Activated naive CD8-positive, alpha-beta T cell treated with anti-CD3 and anti-CD28 coated beads for 36 hours (primary cell): ENCODE measurements around the gene NETO1. TPM values are rescaled to one million over a fixed set of nuclear protein-coding genes. Genes with fewer than 3 reads are reported as not detected.

Source experiments
- DNase-seq: peaks from one replicate; pipeline ENCODE4 v3.0.0; 2021
- H3K27ac Mint-ChIP-seq: one replicate; pipeline ENCODE4 v1.8.0; 2022; ENCODE audit warnings: mild to moderate bottlenecking, moderate library complexity, mixed read lengths
- H3K27me3 Mint-ChIP-seq: one replicate; pipeline ENCODE4 v1.8.0; 2022; ENCODE audit warnings: mild to moderate bottlenecking, mixed read lengths
- H3K36me3 Mint-ChIP-seq: one replicate; pipeline ENCODE4 v1.8.0; 2021; ENCODE audit warnings: mild to moderate bottlenecking, mixed read lengths
- H3K4me1 Mint-ChIP-seq: one replicate; pipeline ENCODE4 v1.8.0; 2021; ENCODE audit warnings: mixed read lengths
- H3K4me3 Mint-ChIP-seq: one replicate; pipeline ENCODE4 v1.8.0; 2022; ENCODE audit warnings: mild to moderate bottlenecking, moderate library complexity, mixed read lengths
- H3K9me3 Mint-ChIP-seq: one replicate; pipeline ENCODE4 v1.8.0; 2022; ENCODE audit warnings: mixed read lengths
- total RNA-seq, 2 experiments: library from RNA; stranded (reverse); gene quantifications; one replicate each; pipeline ENCODE4 v1.2.3, GENCODE V29; 2021

NETO1 gene
- total RNA-seq, 2 experiments from 2014 or later, result not detected

DNA sequence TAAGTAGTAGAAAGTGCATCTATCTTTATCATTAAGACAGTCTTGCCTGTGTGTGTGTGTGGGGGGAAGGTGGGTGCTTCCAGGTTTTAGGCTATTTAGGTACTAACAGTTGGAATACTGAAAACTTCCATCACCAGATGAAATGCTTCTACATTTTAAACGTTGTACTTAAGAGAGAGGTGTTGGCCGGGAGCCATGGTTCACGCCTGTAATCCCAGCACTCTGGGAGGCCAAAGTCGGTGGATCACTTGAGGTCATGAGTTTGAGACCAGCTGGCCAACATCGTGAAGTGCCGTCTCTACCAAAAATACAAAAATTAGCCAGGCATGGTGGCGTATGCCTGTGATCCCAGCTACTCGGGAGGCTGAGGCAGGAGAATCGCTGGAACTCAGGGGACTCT, 4.0 kb downstream of the NETO1 start:
- Mint-ChIP-seq H3K9me3 (no peaks in the 10 kb centered on the region), H3K4me3 (no peak overlapping the region), H3K27me3 (peaks cover 41% of the 10 kb centered on the region), H3K4me1 (no peaks in the 10 kb centered on the region), H3K27ac (no peak overlapping the region), H3K36me3 (no peaks in the 10 kb centered on the region)
- no peak for DNase-seq

DNA sequence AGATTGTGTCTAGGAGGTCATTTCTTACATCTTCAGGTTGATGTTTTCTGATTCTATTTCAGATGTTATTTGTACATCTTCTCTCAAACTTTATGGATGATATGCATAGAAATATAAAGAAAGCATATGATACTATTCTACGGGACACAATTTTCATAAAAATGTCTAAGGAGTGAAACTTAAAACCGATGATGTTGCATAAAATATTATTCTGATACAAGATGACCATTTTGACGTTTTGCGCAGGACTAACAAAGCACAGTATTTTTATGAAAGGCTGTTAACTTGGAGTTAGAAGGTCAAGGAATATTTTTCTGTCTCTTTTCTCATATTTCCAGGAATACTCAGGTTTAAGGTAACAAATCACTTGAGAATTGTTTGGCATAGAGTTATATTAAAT, 8.7 kb downstream of the NETO1 start:
- peaks cover 6% of the 10 kb centered on the region for H3K27me3 Mint-ChIP-seq
- H3K36me3 Mint-ChIP-seq, result no peaks in the 10 kb centered on the region
- no peak overlapping the region for H3K4me3 Mint-ChIP-seq
- no peak overlapping the region for H3K27ac Mint-ChIP-seq
- no peak for DNase-seq
- no peaks in the 10 kb centered on the region for H3K9me3 Mint-ChIP-seq
- no peaks in the 10 kb centered on the region for H3K4me1 Mint-ChIP-seq

DNA sequence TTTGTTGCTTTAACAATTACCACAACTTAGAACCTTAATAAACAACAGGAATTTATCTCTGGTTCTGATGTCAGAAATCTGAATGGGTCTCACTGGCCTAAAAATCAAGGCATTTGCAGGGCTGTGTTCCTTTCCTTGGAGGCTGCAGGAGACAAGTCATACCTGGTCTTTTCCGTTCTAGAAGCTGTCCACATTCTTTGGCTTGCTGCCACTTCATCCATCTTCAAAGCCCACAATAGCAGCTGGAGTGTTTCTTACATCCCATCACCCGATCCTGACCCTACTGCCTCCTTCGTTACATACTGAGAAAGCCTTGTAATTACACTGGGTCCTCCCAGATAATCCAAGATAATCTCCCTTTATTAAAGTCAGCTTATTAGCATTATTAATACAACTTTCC, 18.1 kb downstream of the NETO1 start:
- no peaks in the 10 kb centered on the region for H3K36me3 Mint-ChIP-seq
- no peaks in the 10 kb centered on the region for H3K27me3 Mint-ChIP-seq
- H3K27ac Mint-ChIP-seq, result no peak overlapping the region
- no peak for DNase-seq
- peaks cover 13% of the 10 kb centered on the region for H3K9me3 Mint-ChIP-seq
- H3K4me3 Mint-ChIP-seq, result no peak overlapping the region
- H3K4me1 Mint-ChIP-seq, result no peaks in the 10 kb centered on the region

DNA sequence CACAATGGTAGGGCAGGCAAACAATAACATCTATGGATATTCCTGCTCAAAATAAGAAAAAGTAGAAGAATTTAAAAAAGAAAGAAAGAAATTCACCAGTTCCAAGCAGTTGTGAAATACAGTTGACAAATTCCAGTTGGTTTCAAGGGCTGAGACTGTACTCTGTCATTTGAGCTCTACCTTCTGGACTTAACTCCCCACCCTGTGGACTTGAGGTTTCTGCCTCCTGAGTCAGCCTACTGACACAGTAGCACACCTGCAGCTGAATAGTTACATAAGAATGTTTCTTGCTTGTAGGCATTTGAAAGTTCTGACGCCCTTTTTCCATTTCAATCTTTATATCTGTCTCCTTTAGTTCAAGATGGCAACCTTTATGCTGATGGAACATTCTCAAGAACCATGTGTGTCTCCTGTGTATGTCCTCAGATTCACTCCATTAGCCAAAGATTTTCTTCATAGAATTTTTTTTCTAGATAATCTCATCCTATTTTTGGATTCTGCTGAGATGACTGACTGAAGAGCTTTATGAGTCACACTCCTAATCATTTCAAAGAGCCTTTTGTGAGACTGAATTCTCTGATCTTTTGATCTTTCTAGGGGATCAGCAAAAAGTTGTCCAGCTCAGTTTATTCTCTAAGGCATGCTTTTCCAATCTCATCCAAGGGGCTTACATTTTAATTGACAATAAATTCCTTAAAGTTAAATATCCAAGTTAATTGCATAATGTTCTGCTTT, 19.1 kb downstream of the NETO1 start:
- no peak overlapping the region for H3K27ac Mint-ChIP-seq
- peaks cover 13% of the 10 kb centered on the region for H3K9me3 Mint-ChIP-seq

GRCh38 chr18:72847771-72848170, 20.0 kb downstream of the NETO1 start:
- Mint-ChIP-seq H3K27ac (no peak overlapping the region), H3K27me3 (no peaks in the 10 kb centered on the region), H3K4me3 (no peak overlapping the region), H3K4me1 (no peaks in the 10 kb centered on the region), H3K9me3 (peaks cover 13% of the 10 kb centered on the region), H3K36me3 (no peaks in the 10 kb centered on the region)
- no peak for DNase-seq

More for the DNA sequence above, 19.1 kb downstream of the NETO1 start:
- Mint-ChIP-seq H3K27me3 (no peaks in the 10 kb centered on the region), H3K4me3 (no peak overlapping the region), H3K36me3 (no peaks in the 10 kb centered on the region), H3K4me1 (no peaks in the 10 kb centered on the region)
- no peak for DNase-seq

GRCh38 chr18:72846736-72847533, 20.9 kb downstream of the NETO1 start:
- Mint-ChIP-seq H3K4me1 (no peaks in the 10 kb centered on the region), H3K27me3 (no peaks in the 10 kb centered on the region), H3K27ac (no peak overlapping the region), H3K9me3 (peaks cover 9% of the 10 kb centered on the region), H3K36me3 (no peaks in the 10 kb centered on the region), H3K4me3 (no peak overlapping the region)
- no peak for DNase-seq

DNA sequence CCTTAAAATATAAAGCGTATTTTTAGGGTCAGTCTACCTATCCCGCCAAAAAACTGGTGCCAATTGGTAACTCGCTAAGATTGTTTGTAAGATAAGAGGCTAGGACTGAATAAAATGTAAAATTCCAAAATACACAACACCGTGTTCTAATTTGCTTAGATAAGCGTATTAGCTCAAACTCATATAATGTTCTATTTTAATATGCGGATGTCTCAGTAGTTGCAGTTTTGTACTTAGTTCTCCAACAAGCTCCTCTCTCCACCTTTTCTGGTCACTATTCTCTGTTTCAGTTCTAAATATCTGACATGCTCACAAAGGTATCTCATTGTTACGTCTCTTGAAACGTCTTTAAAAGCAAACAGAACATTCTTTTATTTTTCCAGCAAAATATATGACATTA, 24.0 kb downstream of the NETO1 start:
- H3K9me3 Mint-ChIP-seq, result peaks cover 5% of the 10 kb centered on the region
- H3K36me3 Mint-ChIP-seq, result no peaks in the 10 kb centered on the region
- H3K4me1 Mint-ChIP-seq, result no peaks in the 10 kb centered on the region
- H3K4me3 Mint-ChIP-seq, result no peak overlapping the region
- H3K27me3 Mint-ChIP-seq, result peaks cover 3% of the 10 kb centered on the region
- H3K27ac Mint-ChIP-seq, result no peak overlapping the region
- no peak for DNase-seq

DNA sequence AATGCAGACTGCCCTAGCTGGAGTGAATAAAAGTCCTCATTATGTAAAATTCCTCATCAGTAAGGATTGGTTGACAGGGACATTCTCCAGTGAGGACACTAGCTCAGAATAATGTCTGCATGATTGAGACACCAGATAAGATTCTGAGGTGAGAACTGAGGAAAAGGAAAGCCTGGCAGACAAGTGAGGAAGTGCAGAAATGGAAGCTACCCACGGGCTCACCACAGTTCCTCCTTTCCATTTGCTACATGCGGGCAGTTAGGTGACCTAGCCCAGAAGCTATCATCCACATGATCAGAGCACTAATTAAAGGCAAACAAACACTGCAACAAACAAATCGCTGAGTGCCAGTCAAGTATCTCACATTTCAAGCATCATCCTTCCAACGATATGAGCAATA, 27.7 kb downstream of the NETO1 start:
- Mint-ChIP-seq H3K36me3 (no peaks in the 10 kb centered on the region), H3K27me3 (peaks cover 3% of the 10 kb centered on the region)
- no peak for DNase-seq

DNA sequence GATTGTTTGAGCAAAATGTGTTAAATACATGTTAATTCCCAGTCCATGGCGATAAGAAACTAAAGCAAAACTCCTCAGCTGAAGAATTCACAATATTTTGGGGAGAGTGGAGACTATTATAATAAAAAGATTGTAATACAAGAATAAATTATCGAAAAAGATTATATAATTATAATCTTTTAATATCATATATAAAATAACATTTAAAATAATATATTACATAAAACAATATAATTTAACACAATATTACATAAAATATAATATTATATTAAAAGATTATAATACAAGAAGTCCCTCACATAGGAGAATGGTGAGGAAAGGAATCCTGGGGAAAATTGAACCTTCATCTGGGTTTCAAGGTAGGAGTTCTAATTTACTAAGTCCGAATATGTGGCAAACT, 33.1 kb downstream of the NETO1 start:
- H3K27ac Mint-ChIP-seq, result no peak overlapping the region
- H3K27me3 Mint-ChIP-seq, result no peaks in the 10 kb centered on the region
- no peak overlapping the region for H3K4me3 Mint-ChIP-seq
- no peaks in the 10 kb centered on the region for H3K4me1 Mint-ChIP-seq
- no peak for DNase-seq
- H3K36me3 Mint-ChIP-seq, result no peaks in the 10 kb centered on the region
- H3K9me3 Mint-ChIP-seq, result peaks cover 4% of the 10 kb centered on the region

More for the DNA sequence above, 27.7 kb downstream of the NETO1 start:
- no peak overlapping the region for H3K4me3 Mint-ChIP-seq
- no peak overlapping the region for H3K27ac Mint-ChIP-seq
- no peaks in the 10 kb centered on the region for H3K4me1 Mint-ChIP-seq
- H3K9me3 Mint-ChIP-seq, result no peaks in the 10 kb centered on the region

- Mint-ChIP-seq H3K4me3 (no peak overlapping the region), H3K27me3 (no peaks in the 10 kb centered on the region)
These were observed 34.3 kb downstream of the NETO1 start for GRCh38 chr18:72833471-72833870.

DNA sequence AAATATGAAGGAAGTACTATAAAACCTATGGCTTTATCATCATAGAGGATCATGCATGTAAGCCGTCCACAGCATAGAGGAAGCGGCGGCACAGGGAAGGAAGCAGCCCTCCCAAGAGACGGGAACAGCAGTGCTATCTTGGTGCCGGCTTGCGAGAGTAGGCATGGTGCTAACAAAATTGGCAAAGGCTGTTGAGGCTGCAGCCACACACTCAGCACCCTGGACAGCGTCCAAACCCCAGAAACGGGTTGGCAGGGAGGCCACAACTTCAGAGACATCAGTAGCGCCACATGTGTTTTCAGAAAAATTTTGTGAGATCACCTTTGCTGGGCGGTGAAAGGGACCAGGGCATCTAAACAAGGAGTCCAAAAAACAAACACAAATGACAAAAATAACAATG, 37.7 kb downstream of the NETO1 start:
- H3K9me3 Mint-ChIP-seq, result peaks cover 4% of the 10 kb centered on the region
- no peak overlapping the region for H3K4me3 Mint-ChIP-seq
- H3K27ac Mint-ChIP-seq, result no peak overlapping the region
- H3K4me1 Mint-ChIP-seq, result no peaks in the 10 kb centered on the region
- DNase-seq, result peak; percentile 1
- no peaks in the 10 kb centered on the region for H3K27me3 Mint-ChIP-seq
- H3K36me3 Mint-ChIP-seq, result no peaks in the 10 kb centered on the region

More at GRCh38 chr18:72833471-72833870, 34.3 kb downstream of the NETO1 start:
- Mint-ChIP-seq H3K36me3 (no peaks in the 10 kb centered on the region), H3K27ac (no peak overlapping the region), H3K9me3 (peaks cover 4% of the 10 kb centered on the region), H3K4me1 (no peaks in the 10 kb centered on the region)
- DNase-seq, result no peak

DNA sequence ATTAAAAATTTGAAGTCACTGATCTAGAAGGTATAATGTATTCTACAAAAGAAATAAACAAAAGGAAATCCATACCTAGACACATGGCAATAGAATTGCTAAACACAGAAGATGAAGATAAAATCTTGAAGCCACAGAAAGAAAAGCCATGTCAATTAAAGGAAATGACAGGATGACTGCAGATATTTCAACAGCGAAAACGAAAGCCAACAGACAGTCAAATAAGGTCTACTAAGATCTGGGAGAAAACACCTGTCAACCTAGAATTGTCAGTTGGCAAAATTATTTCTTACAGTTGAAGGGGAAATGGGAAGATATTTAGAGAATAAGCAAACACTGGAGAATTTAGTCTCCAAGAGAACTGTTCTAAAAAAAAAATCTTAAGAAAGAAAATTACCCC, 39.2 kb downstream of the NETO1 start:
- no peaks in the 10 kb centered on the region for H3K36me3 Mint-ChIP-seq
- H3K4me1 Mint-ChIP-seq, result no peaks in the 10 kb centered on the region
- H3K4me3 Mint-ChIP-seq, result no peak overlapping the region
- no peak overlapping the region for H3K27ac Mint-ChIP-seq
- H3K9me3 Mint-ChIP-seq, result peaks cover 4% of the 10 kb centered on the region
- DNase-seq, result no peak
- H3K27me3 Mint-ChIP-seq, result no peaks in the 10 kb centered on the region

DNA sequence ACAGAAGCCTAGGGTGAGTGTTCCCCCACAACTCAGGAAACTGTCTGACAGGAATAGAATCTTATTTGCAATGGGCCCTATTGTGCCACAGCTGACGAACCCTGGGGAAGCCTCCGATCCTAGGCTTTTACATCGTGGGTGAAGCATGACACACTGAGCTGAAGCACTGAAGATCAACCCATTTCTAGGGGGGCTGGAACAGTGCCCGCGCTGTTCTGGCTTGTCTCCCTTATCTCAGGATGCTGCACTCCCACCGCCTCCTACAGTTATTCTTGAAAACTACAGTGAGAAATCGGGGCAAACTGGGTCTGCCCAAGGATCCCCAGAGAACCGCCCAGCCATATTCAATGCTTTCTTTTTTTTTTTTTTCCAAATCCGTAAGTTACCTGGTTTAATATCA, 41.1 kb downstream of the NETO1 start:
- H3K4me1 Mint-ChIP-seq, result no peaks in the 10 kb centered on the region
- H3K36me3 Mint-ChIP-seq, result no peaks in the 10 kb centered on the region
- H3K27ac Mint-ChIP-seq, result no peak overlapping the region
- H3K4me3 Mint-ChIP-seq, result no peak overlapping the region
- no peaks in the 10 kb centered on the region for H3K27me3 Mint-ChIP-seq
- peaks cover 4% of the 10 kb centered on the region for H3K9me3 Mint-ChIP-seq
- no peak for DNase-seq

- Mint-ChIP-seq H3K27me3 (no peaks in the 10 kb centered on the region), H3K9me3 (no peaks in the 10 kb centered on the region), H3K4me3 (no peak overlapping the region), H3K27ac (no peak overlapping the region), H3K36me3 (no peaks in the 10 kb centered on the region), H3K4me1 (no peaks in the 10 kb centered on the region)
- DNase-seq, result no peak
These were observed 44.4 kb downstream of the NETO1 start for GRCh38 chr18:72823345-72823744.

DNA sequence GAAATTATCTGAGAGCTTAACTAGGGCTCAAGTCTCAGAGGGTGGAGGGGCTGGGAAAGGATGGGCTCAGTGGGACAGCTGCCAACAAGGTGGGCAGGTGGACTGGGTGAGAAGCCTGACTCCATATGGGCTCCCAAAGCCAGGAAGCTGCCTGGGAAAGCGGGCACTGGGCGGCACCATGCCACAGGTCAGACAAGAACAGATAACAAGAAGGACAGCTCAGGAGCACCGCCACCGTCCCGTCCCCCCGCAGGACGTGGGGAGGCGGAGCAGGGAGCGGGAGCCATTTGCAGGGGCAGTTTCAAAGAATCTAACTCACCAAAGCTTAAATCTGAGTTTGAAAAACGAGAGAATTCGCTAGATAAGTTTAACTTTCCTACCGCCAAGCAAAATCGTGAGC, 45.6 kb downstream of the NETO1 start:
- Mint-ChIP-seq H3K9me3 (no peaks in the 10 kb centered on the region), H3K4me3 (no peak overlapping the region), H3K27me3 (no peaks in the 10 kb centered on the region), H3K4me1 (no peaks in the 10 kb centered on the region), H3K36me3 (no peaks in the 10 kb centered on the region), H3K27ac (no peak overlapping the region)
- no peak for DNase-seq

GRCh38 chr18:72820571-72820970, 47.2 kb downstream of the NETO1 start:
- Mint-ChIP-seq H3K27me3 (no peaks in the 10 kb centered on the region), H3K4me3 (no peak overlapping the region), H3K9me3 (no peaks in the 10 kb centered on the region), H3K27ac (no peak overlapping the region), H3K36me3 (no peaks in the 10 kb centered on the region), H3K4me1 (no peaks in the 10 kb centered on the region)
- DNase-seq, result no peak
